GM21717 (cell line): Measurements from ENCODE around the gene GZMB.
A peak's percentile ranks its signal among the peaks of the same experiment; 100 is the strongest.
"Not testable (repeated sequence)": the region's sequence is repeated elsewhere in the genome, so short reads cannot be mapped to it uniquely, and the experiment has no call there.

Experiments
- ATAC-seq: cut with Tn5 transposase; IDR thresholded peaks from one replicate; pipeline ENCODE4 v1.9.1; 2021; ENCODE audit warnings: mild to moderate bottlenecking, moderate library complexity; ENCODE audit not compliant: unreplicated experiment

Gene GZMB

GRCh38 chr14:24632336-24632735 lies 1.7 kb downstream of the GZMB start:
- ATAC-seq: no peak

- ATAC-seq: no peak
Measured at GRCh38 chr14:24631749-24632335, 2.1 kb downstream of the GZMB start.

- ATAC-seq: no peak
Measured at GRCh38 chr14:24630872-24631477, 3.0 kb downstream of the GZMB start.

- ATAC-seq: no peak
Measured at GRCh38 chr14:24630087-24630871, 3.7 kb downstream of the GZMB start.

- no peak for ATAC-seq
Measured at GRCh38 chr14:24629521-24629920, 4.5 kb downstream of the GZMB start.

GRCh38 chr14:24613747-24614146 lies 20.2 kb downstream of the GZMB start:
- ATAC-seq: no peak

- peak; percentile 55 for ATAC-seq
Measured at GRCh38 chr14:24613241-24613640, 20.7 kb downstream of the GZMB start.

- ATAC-seq: no peak
Measured at GRCh38 chr14:24612196-24612595, 21.8 kb downstream of the GZMB start.

GRCh38 chr14:24609655-24610344 lies 24.2 kb downstream of the GZMB start, which contains the start of gene GZMH:
Gene GZMH (minus strand): TSS chr14:24609685. CDS start chr14:24609613, 72 bp downstream.
- ATAC-seq: no peak

- ATAC-seq: no peak
Measured at GRCh38 chr14:24607635-24608514, 26.1 kb downstream of the GZMB start.

- no peak for ATAC-seq
Measured at GRCh38 chr14:24607081-24607480, 26.9 kb downstream of the GZMB start.

- no peak for ATAC-seq
Measured at GRCh38 chr14:24606297-24606696, 27.7 kb downstream of the GZMB start.

GRCh38 chr14:24605435-24606190 lies 28.4 kb downstream of the GZMB start:
- peak; percentile 86 for ATAC-seq

GRCh38 chr14:24597403-24597802 lies 36.6 kb downstream of the GZMB start:
- ATAC-seq: no peak

GRCh38 chr14:24595073-24595808 lies 38.7 kb downstream of the GZMB start:
- ATAC-seq: no peak

GRCh38 chr14:24591004-24591403 lies 43.0 kb downstream of the GZMB start:
- not testable (repeated sequence) for ATAC-seq

- ATAC-seq: not testable (repeated sequence)
Measured at GRCh38 chr14:24584402-24584801, 49.6 kb downstream of the GZMB start.
